ENCODE results near the gene ABHD12.

GRCh38 chr20:25251019-25251418 is 139.6 kb downstream of the ABHD12 start:
- no peak for TF ChIP-seq CTCF (IDR thresholded peaks at IDR 0.05)
- TF ChIP-seq POLR2A (IDR thresholded peaks at IDR 0.05), result no peak

Data from heart left ventricle (tissue), 13 donors.